ENCODE data around the gene RETREG3. TPM values are rescaled to one million over a fixed set of nuclear protein-coding genes. Genes with fewer than 3 reads are reported as not detected.
A peak's percentile ranks its signal among the peaks of the same experiment; 100 is the strongest.

Gene RETREG3
- total and polyA plus RNA-seq, 2 experiments from 2014 or later, result 8.0 to 38.2 TPM

DNA sequence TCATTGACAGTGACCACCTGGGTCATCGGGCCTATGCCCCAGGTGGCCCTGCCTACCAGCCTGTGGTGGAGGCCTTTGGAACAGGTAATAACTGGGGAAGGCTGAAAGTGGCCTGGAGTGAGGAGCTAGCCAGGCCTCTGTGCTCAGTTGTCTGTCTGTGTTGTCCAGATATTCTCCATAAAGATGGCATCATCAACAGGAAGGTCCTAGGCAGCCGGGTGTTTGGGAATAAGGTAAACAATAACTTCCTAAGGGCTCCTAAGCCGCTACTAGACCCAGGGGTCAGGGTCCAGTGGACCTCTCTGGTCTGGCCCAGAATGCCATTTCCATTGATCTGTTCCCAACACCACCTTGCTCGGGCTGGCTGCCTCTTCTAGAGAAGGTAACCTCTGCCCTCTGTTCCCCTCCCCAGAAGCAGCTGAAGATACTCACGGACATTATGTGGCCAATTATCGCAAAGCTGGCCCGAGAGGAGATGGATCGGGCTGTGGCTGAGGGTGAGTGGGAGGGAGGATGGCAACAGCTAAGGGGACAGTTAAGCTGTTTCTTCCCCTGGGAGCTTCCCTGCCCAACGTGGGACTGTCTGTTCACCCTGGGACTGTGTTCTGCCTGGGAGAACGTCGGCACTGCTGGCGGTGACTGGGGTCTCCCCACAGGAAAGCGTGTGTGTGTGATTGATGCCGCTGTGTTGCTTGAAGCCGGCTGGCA is 44.2 kb downstream of the RETREG3 start (continued):
- no peak for TF ChIP-seq ZNF462 (CRISPR knock-in tag; IDR thresholded peaks at IDR 0.05)

DNA sequence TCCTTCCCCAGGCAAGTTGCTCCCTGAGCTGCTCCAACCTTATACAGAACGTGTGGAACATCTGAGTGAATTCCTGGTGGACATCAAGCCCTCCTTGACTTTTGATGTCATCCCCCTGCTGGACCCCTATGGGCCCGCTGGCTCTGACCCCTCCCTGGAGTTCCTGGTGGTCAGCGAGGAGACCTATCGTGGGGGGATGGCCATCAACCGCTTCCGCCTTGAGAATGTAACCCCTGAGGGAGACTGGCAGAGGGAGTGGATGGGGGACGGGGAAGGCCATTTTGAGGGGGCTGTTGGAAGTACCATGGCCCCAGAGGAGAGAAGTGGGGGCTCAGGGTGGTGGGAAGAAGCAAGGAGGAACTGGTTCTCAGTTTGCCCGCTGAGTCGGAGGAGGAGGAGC is 45.2 kb downstream of the RETREG3 start:
- H3F3A ChIP-seq (replicated peaks; ENCODE audit: low read depth), result peaks cover 28% of the 10 kb centered on the region
- peaks cover 4% of the 10 kb centered on the region; the same call in 1 of the 2 replicates for H3K36me3 ChIP-seq (ENCODE audit: insufficient read depth)
- peak overlapping the region; percentile 96 for H3K4me3 Mint-ChIP-seq
- no peak overlapping the region for H3K27ac ChIP-seq (ENCODE audit: low read depth)
- no peaks in the 10 kb centered on the region for H3K27me3 ChIP-seq (ENCODE audit: insufficient read depth)
- peaks cover 27% of the 10 kb centered on the region for H3K79me2 ChIP-seq (replicated peaks; ENCODE audit: insufficient read depth)
- H2AFZ ChIP-seq, result no peak overlapping the region
- no peak overlapping the region for H3K4me2 ChIP-seq
- peaks cover 38% of the 10 kb centered on the region for H3K36me3 Mint-ChIP-seq (ENCODE audit: low read depth)
- no peaks in the 10 kb centered on the region for H4K20me1 ChIP-seq (replicated peaks; ENCODE audit: insufficient read depth)
- ATAC-seq (no peak), DNase-seq (ENCODE audit: low spot score) (no peak)
- TF ChIP-seq CTCF (conservative IDR thresholded peaks at IDR 0.05; ENCODE audit: low read depth in 2 of 2) (no peak), JUNB (IDR thresholded peaks at IDR 0.05; ENCODE audit: unreplicated experiment) (no peak)
- peaks cover 24% of the 10 kb centered on the region for H3K4me1 Mint-ChIP-seq
- no peaks in the 10 kb centered on the region for H3K9me3 Mint-ChIP-seq
- H3K4me3 ChIP-seq, result no peak overlapping the region
- H3K27ac Mint-ChIP-seq, result no peak overlapping the region
- H3K4me1 ChIP-seq (ENCODE audit: insufficient read depth), result peaks cover 19% of the 10 kb centered on the region
- H3K27me3 Mint-ChIP-seq (ENCODE audit: insufficient read depth, low read depth, poor library complexity), result peaks cover 16% of the 10 kb centered on the region
- H3K9me2 ChIP-seq (ENCODE audit: insufficient read depth), result no peaks in the 10 kb centered on the region
